HepG2 (cell line): Measurements from ENCODE around the gene CELSR2. TPM values are rescaled to one million over a fixed set of nuclear protein-coding genes. Genes with fewer than 3 reads are reported as not detected.

ENCODE experiments used
- ATAC-seq: fragments of 200-7000 bp; cut with Tn5 transposase; 3 replicates; pipeline ENCODE4 v1.9.1; 2020; ENCODE audit warnings: mild to moderate bottlenecking, moderate library complexity
- BruUV-seq: library from RNA; stranded (reverse); fragments of 400-500 nt; replicated peaks from 2 replicates; lab custom pipeline; 2021; lab: Mats Ljungman, UMichigan
- CTCF ChIA-PET: fragments of 300-600 bp; formaldehyde crosslinking; extraction: SDS; loops from one replicate; lab custom pipeline; 2021; ENCODE audit warnings: low total read pairs, inconsistent platforms, low intra/inter-chr PET ratio; lab: Yijun Ruan, JAX
- POLR2A ChIA-PET: fragments of 350-600 bp; sonication (Branson Sonifier 250); formaldehyde crosslinking; loops from one replicate; lab custom pipeline; 2020; ENCODE audit warnings: antibody characterized with exemption, inconsistent platforms; lab: Yijun Ruan, JAX
- DNase-seq: peaks from one replicate; pipeline ENCODE4 v3.0.0-alpha.2; 2015; ENCODE audit warnings: low spot score
- FAIRE-seq: peaks from 3 replicates; lab custom pipeline; 2011; peaks lifted over from hg19 to GRCh38; lab: Jason Lieb, UNC
- H2AFZ ChIP-seq: one replicate; pipeline ENCODE4 v1.6.1; 2011; ENCODE audit warnings: low read length, inconsistent platforms
- H3K27ac ChIP-seq: fragments of 300-600 bp; 3 replicates; pipeline ENCODE4 v1.8.0; 2011; ENCODE audit warnings: mixed run types, mild to moderate bottlenecking, mixed read lengths, low read length, inconsistent platforms; ENCODE audit not compliant: insufficient read depth; ENCODE audit errors: extremely low read length
- H3K27me3 ChIP-seq, 2 experiments: fragments of 200-600 bp in 1 of 2; 2 replicates in 1 of 2; 3 replicates in 1 of 2; pipeline versions ENCODE4 v1.6.0 to v1.8.0; 2011; ENCODE audit warnings: low read length in 2 of 2, mild to moderate bottlenecking in 2 of 2, moderate library complexity in 2 of 2, inconsistent platforms in 1 of 2; ENCODE audit not compliant: insufficient read depth in 2 of 2, control insufficient read depth in 1 of 2
- H3K36me3 ChIP-seq, 2 experiments: fragments of 200-600 bp in 1 of 2; replicated peaks in 1 of 2; 2 replicates in 1 of 2; 3 replicates in 1 of 2; pipeline versions ENCODE4 v1.5.1 to v1.8.0; 2011; ENCODE audit warnings: low read length in 2 of 2, inconsistent platforms in 1 of 2; ENCODE audit not compliant: insufficient read depth in 2 of 2, control insufficient read depth in 1 of 2
- H3K4me1 ChIP-seq: 2 replicates; pipeline ENCODE4 v1.5.1; 2012; ENCODE audit warnings: low read length, inconsistent platforms; ENCODE audit not compliant: insufficient read depth
- H3K4me2 ChIP-seq: 2 replicates; pipeline ENCODE4 v1.6.0; 2011; ENCODE audit warnings: low read depth, low read length, inconsistent platforms
- H3K4me3 ChIP-seq, 3 experiments: fragments of 200-600 bp in 1 of 3; sonication (generic), shearing (Covaris generic) in 1 of 3; replicated peaks in 1 of 3; 2 replicates each; pipeline ENCODE4 v1.5.1; 2011 to 2016; ENCODE audit warnings: low read length in 3 of 3, inconsistent platforms in 2 of 3, low read depth in 2 of 3, mild to moderate bottlenecking in 2 of 3, control low read depth in 1 of 3, mixed read lengths in 1 of 3; ENCODE audit not compliant: insufficient read depth in 1 of 3
- H3K79me2 ChIP-seq: one replicate; pipeline ENCODE4 v1.6.1; 2011; ENCODE audit warnings: low read length, inconsistent platforms; ENCODE audit not compliant: insufficient read depth
- H3K9ac ChIP-seq: 2 replicates; pipeline ENCODE4 v1.6.0; 2011; ENCODE audit warnings: mild to moderate bottlenecking, low read depth, low read length, inconsistent platforms; ENCODE audit not compliant: insufficient read depth
- H3K9me3 ChIP-seq: 2 replicates; pipeline ENCODE4 v1.5.1; 2012; ENCODE audit warnings: mild to moderate bottlenecking, low read length
- H4K20me1 ChIP-seq: 2 replicates; pipeline ENCODE4 v1.6.0; 2011; ENCODE audit warnings: inconsistent platforms, mild to moderate bottlenecking, low read length, moderate library complexity; ENCODE audit not compliant: insufficient read depth
- AGO1 ChIP-seq: fragments of 200-400 bp; formaldehyde crosslinking; IDR thresholded peaks from 2 replicates; pipeline ENCODE4 v1.6.1; 2017; ENCODE audit warnings: mild to moderate bottlenecking, low read depth, low read length, moderate library complexity; ENCODE audit not compliant: poor library complexity, severe bottlenecking
- ERF ChIP-seq: IDR thresholded peaks from 2 replicates; pipeline ENCODE4 v1.6.1; 2018; ENCODE audit warnings: missing biosample characterization, missing genetic modification reagents
- GPN1 ChIP-seq: sonication (generic); formaldehyde crosslinking; IDR thresholded peaks from 2 replicates; pipeline ENCODE4 v1.5.1; 2020; ENCODE audit warnings: missing genetic modification reagents, borderline replicate concordance
- MAFF ChIP-seq: IDR thresholded peaks from 2 replicates; pipeline ENCODE4 v1.6.1; 2011; ENCODE audit warnings: low read depth, low read length, improper control_type of control experiment
- MED8 ChIP-seq: sonication (generic); formaldehyde crosslinking; IDR thresholded peaks from 2 replicates; pipeline ENCODE4 v1.8.1; 2023; ENCODE audit warnings: mild to moderate bottlenecking, missing genetic modification reagents; ENCODE audit not compliant: insufficient replicate concordance
- NCOA1 ChIP-seq: sonication (generic); formaldehyde crosslinking; IDR thresholded peaks from 2 replicates; pipeline ENCODE4 v1.9.0; 2021; ENCODE audit warnings: missing genetic modification reagents
- POGZ ChIP-seq: sonication (generic); formaldehyde crosslinking; IDR thresholded peaks from 2 replicates; pipeline ENCODE4 v1.4.0; 2020; ENCODE audit warnings: mild to moderate bottlenecking, missing genetic modification reagents
- POLR2AphosphoS2 ChIP-seq: IDR thresholded peaks from 2 replicates; pipeline ENCODE4 v1.6.1; 2011; ENCODE audit warnings: low read depth, low read length, improper control_type of control experiment
- RBM39 ChIP-seq: fragments of 200-400 bp; formaldehyde crosslinking; IDR thresholded peaks from one replicate; pipeline ENCODE4 v1.6.1; 2018; ENCODE audit warnings: antibody characterized with exemption, mild to moderate bottlenecking, low read depth, low read length; ENCODE audit not compliant: poor library complexity, severe bottlenecking
- ZFY ChIP-seq: sonication (generic); formaldehyde crosslinking; IDR thresholded peaks from 2 replicates; pipeline ENCODE4 v1.4.0; 2020; ENCODE audit warnings: missing genetic modification reagents
- WGBS: methylation state at CpG from one replicate; pipeline ENCODE4 v1.1.6; 2017; ENCODE audit warnings: low lambda C conversion rate; 5-methylcytosine and 5-hydroxymethylcytosine counted together
- in situ Hi-C: cut with HindIII; loops from 2 replicates; pipeline ENCODE4 v1.10.0; 2017; ENCODE audit warnings: low pct_unique_long_range_greater_than_20kb; ENCODE audit not compliant: extremely low pct_ligation_motif_present
- intact Hi-C: fragments of 100-400 bp; cut with micrococcal nuclease; formaldehyde crosslinking; loops from one replicate; pipeline ENCODE4 v1.10.0; 2022; ENCODE audit not compliant: unreplicated experiment
- polyA plus RNA-seq, 8 experiments: library from polyadenylated mRNA; depleted of rRNA in 3 of 8; stranded (reverse) in 7 of 8; unstranded in 1 of 8; fragments of >200 nt; fragmentation: Illumina TruSeq in 4 of 8; extraction: Trizol in 4 of 8; gene quantifications; 2 replicates each; pipeline versions ENCODE4 v1.2.1 to v1.2.3, GENCODE V29; 2011 to 2016; ENCODE audit warnings: low read depth in 4 of 8, missing spikeins in 1 of 8, mixed read lengths in 1 of 8; ENCODE audit not compliant: insufficient read depth in 1 of 8
- total RNA-seq, 5 experiments: library from RNA; depleted of rRNA; stranded (reverse); fragments of >200 nt; fragmentation: Illumina TruSeq; extraction: Trizol; gene quantifications; 2 replicates each; pipeline ENCODE4 v1.2.3, GENCODE V29; 2016; ENCODE audit warnings: low read depth in 1 of 5
- TF ChIP-seq, protein P1 (sequence below): IDR thresholded peaks from 2 replicates; pipeline ENCODE4 v1.6.1; 2016
- TF ChIP-seq, protein P2 (sequence below): sonication (generic); formaldehyde crosslinking; IDR thresholded peaks from 2 replicates; pipeline ENCODE4 v1.5.0; 2020; ENCODE audit warnings: missing genetic modification reagents, mild to moderate bottlenecking, borderline replicate concordance
- TF ChIP-seq, protein P3 (sequence below): sonication (generic); formaldehyde crosslinking; IDR thresholded peaks from 2 replicates; pipeline ENCODE4 v1.8.0; 2023; ENCODE audit warnings: mild to moderate bottlenecking, missing genetic modification reagents
- TF ChIP-seq, protein P4 (sequence below): sonication (generic); formaldehyde crosslinking; IDR thresholded peaks from 2 replicates; pipeline ENCODE4 v1.4.0; 2020; ENCODE audit warnings: missing genetic modification reagents, mild to moderate bottlenecking, borderline replicate concordance
- TF ChIP-seq, protein P5 (sequence below): sonication (generic); formaldehyde crosslinking; IDR thresholded peaks from 2 replicates; pipeline ENCODE4 v1.5.0; 2020; ENCODE audit warnings: mild to moderate bottlenecking, missing genetic modification reagents

The CELSR2 gene
- total and polyA plus RNA-seq, 2 of the 13 experiments (the other 11 are each of a cell fraction or from before 2014, with no cell fraction given), result 4.0 to 6.6 TPM

DNA sequence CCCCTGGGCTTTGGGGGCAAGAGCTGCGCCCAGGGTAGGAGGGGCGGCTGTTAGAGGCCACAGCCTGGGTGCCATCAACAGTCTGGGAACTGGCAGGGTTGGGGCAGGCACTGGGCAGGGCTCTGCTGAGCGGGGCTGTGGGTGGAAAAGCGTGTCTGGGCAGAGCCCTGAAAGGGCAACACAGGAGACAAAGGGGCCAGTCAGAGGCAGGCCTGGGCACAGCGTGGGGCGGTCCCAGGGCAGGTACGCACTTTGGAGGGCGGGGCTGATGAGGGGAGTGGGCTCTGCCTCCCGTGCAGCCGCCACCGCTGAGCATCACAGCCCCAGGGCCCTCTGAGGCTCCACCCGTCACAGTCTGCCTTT is 13.9 kb downstream of the CELSR2 start:
- Histone ChIP-seq H2AFZ (no peak overlapping the region), H3K27me3 (no peaks in the 10 kb centered on the region), H3K9me3 (no peaks in the 10 kb centered on the region), H3K27ac (no peak overlapping the region), H3K36me3 (peaks cover 3 to 16% of the 10 kb centered on the region in 2 experiments; a peak in 4 of 5 replicates), H3K4me3 (no peak overlapping the region), H4K20me1 (no peaks in the 10 kb centered on the region), H3K79me2 (no peaks in the 10 kb centered on the region), H3K9ac (no peak overlapping the region), H3K4me2 (no peak overlapping the region), H3K4me1 (no peaks in the 10 kb centered on the region)
- BruUV-seq, result no TSS peak
- no peak for DNase-seq
- FAIRE-seq, result no peak
- ChIA-PET POLR2A (interaction anchor here (1.2 to 1.8 kb wide), 2 partner anchors 13 to 135 kb away, joined by 4 to 6 read pairs; partner anchors contain the start of gene SORT1), CTCF (interaction anchor here (0.8 to 3.0 kb wide), 15 partner anchors 12 to 435 kb away, joined by 3 to 76 read pairs (median 7); partner anchors contain the start of genes CYB561D1, PSRC1 and SORT1)
- intact Hi-C loops, result loop anchor here (1.0 to 5.0 kb wide), 6 partner anchors 11 to 171 kb away; partner anchors contain the start of genes PSRC1 and TMEM167B
- ATAC-seq, result peak; percentile 13
- WGBS, result 50% methylated on average over 2 of the region's 12 CpGs
- in situ Hi-C loops, result loop anchor here (5.0 to 10.0 kb wide), 3 partner anchors 61 to 272 kb away; partner anchors contain the start of gene GPR61
- no peak for TF ChIP-seq GPN1 (CRISPR knock-in tag)
- TF ChIP-seq MED8, result no peak
- TF ChIP-seq, protein P1, sequence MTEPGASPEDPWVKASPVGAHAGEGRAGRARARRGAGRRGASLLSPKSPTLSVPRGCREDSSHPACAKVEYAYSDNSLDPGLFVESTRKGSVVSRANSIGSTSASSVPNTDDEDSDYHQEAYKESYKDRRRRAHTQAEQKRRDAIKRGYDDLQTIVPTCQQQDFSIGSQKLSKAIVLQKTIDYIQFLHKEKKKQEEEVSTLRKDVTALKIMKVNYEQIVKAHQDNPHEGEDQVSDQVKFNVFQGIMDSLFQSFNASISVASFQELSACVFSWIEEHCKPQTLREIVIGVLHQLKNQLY (CRISPR knock-in tag), result no peak
- TF ChIP-seq MAFF, result no peak
- TF ChIP-seq POLR2AphosphoS2, result no peak
- no peak for TF ChIP-seq RBM39
- TF ChIP-seq, protein P2, sequence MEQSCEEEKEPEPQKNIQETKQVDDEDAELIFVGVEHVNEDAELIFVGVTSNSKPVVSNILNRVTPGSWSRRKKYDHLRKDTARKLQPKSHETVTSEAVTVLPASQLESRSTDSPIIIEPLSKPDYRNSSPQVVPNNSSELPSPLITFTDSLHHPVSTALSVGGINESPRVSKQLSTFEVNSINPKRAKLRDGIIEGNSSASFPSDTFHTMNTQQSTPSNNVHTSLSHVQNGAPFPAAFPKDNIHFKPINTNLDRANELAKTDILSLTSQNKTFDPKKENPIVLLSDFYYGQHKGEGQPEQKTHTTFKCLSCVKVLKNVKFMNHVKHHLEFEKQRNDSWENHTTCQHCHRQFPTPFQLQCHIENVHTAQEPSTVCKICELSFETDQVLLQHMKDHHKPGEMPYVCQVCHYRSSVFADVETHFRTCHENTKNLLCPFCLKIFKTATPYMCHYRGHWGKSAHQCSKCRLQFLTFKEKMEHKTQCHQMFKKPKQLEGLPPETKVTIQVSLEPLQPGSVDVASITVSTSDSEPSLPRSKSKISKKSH, result no peak
- TF ChIP-seq POGZ (CRISPR knock-in tag), result no peak
- TF ChIP-seq, protein P3, sequence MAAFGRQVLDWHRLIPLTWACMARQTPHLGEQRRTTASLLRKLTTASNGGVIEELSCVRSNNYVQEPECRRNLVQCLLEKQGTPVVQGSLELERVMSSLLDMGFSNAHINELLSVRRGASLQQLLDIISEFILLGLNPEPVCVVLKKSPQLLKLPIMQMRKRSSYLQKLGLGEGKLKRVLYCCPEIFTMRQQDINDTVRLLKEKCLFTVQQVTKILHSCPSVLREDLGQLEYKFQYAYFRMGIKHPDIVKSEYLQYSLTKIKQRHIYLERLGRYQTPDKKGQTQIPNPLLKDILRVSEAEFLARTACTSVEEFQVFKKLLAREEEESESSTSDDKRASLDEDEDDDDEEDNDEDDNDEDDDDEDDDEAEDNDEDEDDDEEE, result 0 out of 2 replicates have a peak, but pooled peaks have one; percentile 56
- TF ChIP-seq, protein P4, sequence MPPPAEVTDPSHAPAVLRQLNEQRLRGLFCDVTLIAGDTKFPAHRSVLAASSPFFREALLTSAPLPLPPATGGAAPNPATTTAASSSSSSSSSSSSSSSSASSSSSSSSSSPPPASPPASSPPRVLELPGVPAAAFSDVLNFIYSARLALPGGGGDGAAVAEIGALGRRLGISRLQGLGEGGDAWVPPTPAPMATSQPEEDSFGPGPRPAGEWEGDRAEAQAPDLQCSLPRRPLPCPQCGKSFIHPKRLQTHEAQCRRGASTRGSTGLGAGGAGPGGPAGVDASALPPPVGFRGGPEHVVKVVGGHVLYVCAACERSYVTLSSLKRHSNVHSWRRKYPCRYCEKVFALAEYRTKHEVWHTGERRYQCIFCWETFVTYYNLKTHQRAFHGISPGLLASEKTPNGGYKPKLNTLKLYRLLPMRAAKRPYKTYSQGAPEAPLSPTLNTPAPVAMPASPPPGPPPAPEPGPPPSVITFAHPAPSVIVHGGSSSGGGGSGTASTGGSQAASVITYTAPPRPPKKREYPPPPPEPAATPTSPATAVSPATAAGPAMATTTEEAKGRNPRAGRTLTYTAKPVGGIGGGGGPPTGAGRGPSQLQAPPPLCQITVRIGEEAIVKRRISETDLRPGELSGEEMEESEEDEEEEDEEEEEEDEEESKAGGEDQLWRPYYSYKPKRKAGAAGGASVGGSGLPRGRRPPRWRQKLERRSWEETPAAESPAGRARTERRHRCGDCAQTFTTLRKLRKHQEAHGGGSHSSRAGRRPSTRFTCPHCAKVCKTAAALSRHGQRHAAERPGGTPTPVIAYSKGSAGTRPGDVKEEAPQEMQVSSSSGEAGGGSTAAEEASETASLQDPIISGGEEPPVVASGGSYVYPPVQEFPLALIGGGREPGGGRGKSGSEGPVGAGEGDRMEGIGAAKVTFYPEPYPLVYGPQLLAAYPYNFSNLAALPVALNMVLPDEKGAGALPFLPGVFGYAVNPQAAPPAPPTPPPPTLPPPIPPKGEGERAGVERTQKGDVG, result no peak
- TF ChIP-seq NCOA1 (CRISPR knock-in tag), result peak; percentile 41; the same call in 1 of the 2 replicates
- TF ChIP-seq, protein P5, sequence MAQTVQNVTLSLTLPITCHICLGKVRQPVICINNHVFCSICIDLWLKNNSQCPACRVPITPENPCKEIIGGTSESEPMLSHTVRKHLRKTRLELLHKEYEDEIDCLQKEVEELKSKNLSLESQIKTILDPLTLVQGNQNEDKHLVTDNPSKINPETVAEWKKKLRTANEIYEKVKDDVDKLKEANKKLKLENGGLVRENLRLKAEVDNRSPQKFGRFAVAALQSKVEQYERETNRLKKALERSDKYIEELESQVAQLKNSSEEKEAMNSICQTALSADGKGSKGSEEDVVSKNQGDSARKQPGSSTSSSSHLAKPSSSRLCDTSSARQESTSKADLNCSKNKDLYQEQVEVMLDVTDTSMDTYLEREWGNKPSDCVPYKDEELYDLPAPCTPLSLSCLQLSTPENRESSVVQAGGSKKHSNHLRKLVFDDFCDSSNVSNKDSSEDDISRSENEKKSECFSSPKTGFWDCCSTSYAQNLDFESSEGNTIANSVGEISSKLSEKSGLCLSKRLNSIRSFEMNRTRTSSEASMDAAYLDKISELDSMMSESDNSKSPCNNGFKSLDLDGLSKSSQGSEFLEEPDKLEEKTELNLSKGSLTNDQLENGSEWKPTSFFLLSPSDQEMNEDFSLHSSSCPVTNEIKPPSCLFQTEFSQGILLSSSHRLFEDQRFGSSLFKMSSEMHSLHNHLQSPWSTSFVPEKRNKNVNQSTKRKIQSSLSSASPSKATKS (CRISPR knock-in tag), result peak; percentile 70; the same call in 1 of the 2 replicates
- no peak for TF ChIP-seq AGO1
- no peak for TF ChIP-seq ERF (CRISPR knock-in tag)
- TF ChIP-seq ZFY (CRISPR knock-in tag), result no peak
